ENCODE data around the gene UBA5. TPM values are rescaled to one million over a fixed set of nuclear protein-coding genes. Genes with fewer than 3 reads are reported as not detected.

The UBA5 gene
- total RNA-seq, 2 experiments from 2014 or later = 35.4 to 39.2 TPM

DNA sequence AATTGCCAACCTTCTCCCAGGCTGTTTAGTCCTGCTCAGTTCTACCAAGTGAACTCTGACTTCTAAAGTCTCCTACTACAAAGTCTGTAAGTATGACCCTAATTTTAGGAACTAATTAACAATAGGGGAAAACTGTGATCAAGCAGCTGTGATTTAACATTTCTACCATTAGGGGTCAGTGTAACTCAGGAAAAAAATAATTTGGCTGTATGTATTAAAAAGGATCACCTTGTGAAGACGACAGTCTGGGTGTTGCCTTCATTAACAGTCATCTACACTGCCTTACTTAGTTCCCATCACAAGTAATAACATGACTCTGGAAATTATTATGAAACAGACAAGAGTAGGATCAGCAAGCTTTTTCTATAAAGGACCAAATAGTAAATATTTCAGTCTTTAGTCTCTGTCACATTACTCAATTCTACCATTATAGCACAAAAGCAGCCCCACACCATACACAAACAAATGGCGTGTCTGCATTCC lies 66.3 kb downstream of the UBA5 start:
- ATAC-seq (ENCODE audit: poor library complexity) (no peak), DNase-seq (peak in 3 of 14 experiments; percentile 70 to 78 (median 75))
- intact Hi-C loops (cut with DNase I, micrococcal nuclease) = loop anchor here (1.0 to 10.0 kb wide), 5 partner anchors 697 to 1832 kb away; partner anchors contain the start of genes ATP2C1 (in 1 of the 2) and TOPBP1 (in 1 of the 2)
- peak; percentile 81 for TF ChIP-seq CTCF (IDR thresholded peaks at IDR 0.05)
- Mint-ChIP-seq H3K9me3 (no peaks in the 10 kb centered on the region), H3K4me3 (no peak overlapping the region), H3K27me3 (peaks cover 31% of the 10 kb centered on the region), H3K36me3 (ENCODE audit: low read depth) (peaks cover 5% of the 10 kb centered on the region), H3K4me1 (ENCODE audit: low read depth) (peaks cover 15% of the 10 kb centered on the region), H3K27ac (no peak overlapping the region)
- Histone ChIP-seq H3K9me3 (ENCODE audit: control insufficient read depth in 1 of 2, insufficient read depth in 1 of 2, low read length in 2 of 2) (no peaks in the 10 kb centered on the region), H3K36me3 (ENCODE audit: insufficient read depth, low read length) (no peaks in the 10 kb centered on the region), H3K4me1 (ENCODE audit: insufficient read depth, low read length) (peaks cover 11% of the 10 kb centered on the region), H3K27me3 (ENCODE audit: control insufficient read depth in 1 of 2, insufficient read depth in 2 of 2, low read length in 2 of 2) (peaks cover 6 to 8% of the 10 kb centered on the region in 2 experiments), H3K27ac (ENCODE audit: low read depth in 1 of 2, low read length in 2 of 2) (no peak overlapping the region), H3K4me3 (ENCODE audit: low read length) (no peak overlapping the region)
- ChIA-PET POLR2A (interaction anchor here (0.7 to 1.4 kb wide), 3 partner anchors 698 to 852 kb away, joined by 3 to 6 read pairs (median 3); partner anchors contain the start of gene CDV3), CTCF (interaction anchor here (0.8 to 1.5 kb wide), 7 partner anchors 8 to 1202 kb away, joined by 3 to 7 read pairs (median 4); partner anchors contain the start of gene DNAJC13)

Other genes with a start within 250 kb of the UBA5 start
- 10 to 100 TPM; 13.5 to 14.3 TPM for gene DNAJC13, start 242.8 kb upstream of the UBA5 start, total RNA-seq
- under 1 TPM; 0.16 to 0.17 TPM for gene ACKR4, start 63.1 kb upstream of the UBA5 start, total RNA-seq
- gene ACAD11, start 520 bp upstream of the UBA5 start, total RNA-seq = 10 to 100 TPM; 26.6 to 27.9 TPM
- gene NPHP3, start 62.1 kb downstream of the UBA5 start, total RNA-seq = 10 to 100 TPM; 25.5 to 27.4 TPM